Dedifferentiated amniotic fluid mesenchymal stem cell (primary cell): ENCODE data around the gene SLC22A2.

Experiments used
- DNase-seq: peaks from one replicate; pipeline ENCODE4 v3.0.0-alpha.2; 2016; ENCODE audit errors: extremely low spot score

SLC22A2 gene

GRCh38 chr6:160207618-160208017 is 51.0 kb downstream of the SLC22A2 start:
- DNase-seq = no peak

- no peak for DNase-seq
Observed at GRCh38 chr6:160204710-160205109, 53.9 kb downstream of the SLC22A2 start.

- DNase-seq = no peak
Observed at GRCh38 chr6:160203953-160204352, 54.7 kb downstream of the SLC22A2 start.

- no peak for DNase-seq
Observed at GRCh38 chr6:160203522-160203921, 55.1 kb downstream of the SLC22A2 start.

- DNase-seq = peak; percentile 33
Observed at GRCh38 chr6:160203076-160203475, 55.5 kb downstream of the SLC22A2 start.

- DNase-seq = peak; percentile 83
Observed at GRCh38 chr6:160202411-160202810, 56.2 kb downstream of the SLC22A2 start.

- no peak for DNase-seq
Observed at GRCh38 chr6:160201061-160201460, 57.6 kb downstream of the SLC22A2 start.

GRCh38 chr6:160198606-160199211 is 59.9 kb downstream of the SLC22A2 start:
- no peak for DNase-seq

GRCh38 chr6:160197662-160198061 is 61.0 kb downstream of the SLC22A2 start:
- no peak for DNase-seq

GRCh38 chr6:160194808-160195207 is 63.8 kb downstream of the SLC22A2 start:
- no peak for DNase-seq

- no peak for DNase-seq
Observed at GRCh38 chr6:160192840-160193239, 65.8 kb downstream of the SLC22A2 start.

- no peak for DNase-seq
Observed at GRCh38 chr6:160190973-160191372, 67.6 kb downstream of the SLC22A2 start.

- no peak for DNase-seq
Observed at GRCh38 chr6:160190081-160190480, 68.5 kb downstream of the SLC22A2 start.

- no peak for DNase-seq
Observed at GRCh38 chr6:160188773-160189172, 69.8 kb downstream of the SLC22A2 start.

- no peak for DNase-seq
Observed at GRCh38 chr6:160180706-160181105, 77.9 kb downstream of the SLC22A2 start.

- DNase-seq = no peak
Observed at GRCh38 chr6:160178271-160178670, 80.3 kb downstream of the SLC22A2 start.

- DNase-seq = peak; percentile 42
Observed at GRCh38 chr6:160177220-160177619, 81.4 kb downstream of the SLC22A2 start.

- no peak for DNase-seq
Observed at GRCh38 chr6:160174681-160175080, 83.9 kb downstream of the SLC22A2 start.

- DNase-seq = no peak
Observed at GRCh38 chr6:160173806-160174527, 84.7 kb downstream of the SLC22A2 start.

- DNase-seq = no peak
Observed at GRCh38 chr6:160172704-160173103, 85.9 kb downstream of the SLC22A2 start.

GRCh38 chr6:160170018-160170680 is 88.5 kb downstream of the SLC22A2 start:
- no peak for DNase-seq

GRCh38 chr6:160167604-160168399 is 90.8 kb downstream of the SLC22A2 start:
- DNase-seq = no peak
